B cell (primary cell): ENCODE results near the gene FAM81B. TPM values are rescaled to one million over a fixed set of nuclear protein-coding genes. Genes with fewer than 3 reads are reported as not detected.
"Not testable (repeated sequence)": the region's sequence is repeated elsewhere in the genome, so short reads cannot be mapped to it uniquely, and the experiment has no call there.

Experiments used
- ATAC-seq: fragments of 200-7000 bp; cut with Tn5 transposase; one replicate; pipeline ENCODE4 v1.10.0; 2021; ENCODE audit warnings: low read depth, mild to moderate bottlenecking, moderate number of reproducible peaks, moderate library complexity
- CTCF ChIA-PET: fragments of 350-600 bp; sonication (Branson Sonifier 250); formaldehyde crosslinking; loops from one replicate; lab custom pipeline; 2021; ENCODE audit warnings: antibody characterized with exemption, inconsistent platforms; lab: Charles Lee
- POLR2A ChIA-PET: fragments of 350-600 bp; sonication (Branson Sonifier 250); formaldehyde crosslinking; loops from one replicate; lab custom pipeline; 2021; ENCODE audit warnings: antibody characterized with exemption; lab: Charles Lee
- DNase-seq: peaks from one replicate; pipeline ENCODE4 v3.0.0; 2013
- H2AFZ ChIP-seq: 2 replicates; pipeline ENCODE4 v1.6.1; 2012; ENCODE audit warnings: mild to moderate bottlenecking, low read depth, low read length; ENCODE audit not compliant: insufficient read depth, poor library complexity, severe bottlenecking
- H3K27ac ChIP-seq, 2 donors: 1 replicate in 1 of 2; 2 replicates in 1 of 2; pipeline ENCODE4 v1.5.1; 2012 to 2013; ENCODE audit warnings: low read length in 2 of 2, mild to moderate bottlenecking in 2 of 2, moderate library complexity in 1 of 2
- H3K27me3 ChIP-seq, 4 experiments: fragments of 200-600 bp in 1 of 4; sonication (generic) in 1 of 4; replicated peaks in 1 of 4; 1 replicate in 2 of 4; 2 replicates in 2 of 4; pipeline versions ENCODE4 v1.6.1 to v1.7.0; 2013 to 2016; ENCODE audit warnings: low read length in 3 of 4, mild to moderate bottlenecking in 2 of 4, mixed read lengths in 1 of 4, moderate library complexity in 1 of 4; ENCODE audit not compliant: insufficient read depth in 4 of 4, control insufficient read depth in 3 of 4; ENCODE audit errors: control extremely low read depth in 1 of 4
- H3K36me3 ChIP-seq, 2 experiments: replicated peaks in 1 of 2; 1 replicate in 1 of 2; 2 replicates in 1 of 2; pipeline versions ENCODE4 v1.6.1 to v1.7.1; 2013; ENCODE audit warnings: low read length in 1 of 2; ENCODE audit not compliant: insufficient read depth in 2 of 2, control insufficient read depth in 1 of 2; ENCODE audit errors: control extremely low read depth in 1 of 2, extremely low read depth in 1 of 2
- H3K4me1 ChIP-seq, 2 donors: fragments of 200-600 bp in 1 of 2; sonication (generic) in 1 of 2; 1 replicate in 1 of 2; 2 replicates in 1 of 2; pipeline versions ENCODE4 v1.5.1 to v1.6.1; 2013 to 2017; ENCODE audit warnings: low read length in 2 of 2; ENCODE audit not compliant: control insufficient read depth in 2 of 2, insufficient read depth in 2 of 2
- H3K4me2 ChIP-seq: replicated peaks from 2 replicates; pipeline ENCODE3; 2012; ENCODE audit warnings: mild to moderate bottlenecking, low read depth, low read length; ENCODE audit not compliant: poor library complexity, severe bottlenecking
- H3K4me3 ChIP-seq, 5 experiments: fragments of 200-600 bp in 1 of 5; sonication (generic) in 1 of 5; 1 replicate in 3 of 5; 2 replicates in 2 of 5; pipeline versions ENCODE4 v1.5.1 to v1.7.0; 2011 to 2016; ENCODE audit warnings: low read length in 4 of 5, mild to moderate bottlenecking in 4 of 5, low read depth in 2 of 5, control low read depth in 1 of 5, moderate library complexity in 1 of 5; ENCODE audit not compliant: insufficient read depth in 1 of 5; ENCODE audit errors: control extremely low read depth in 1 of 5, extremely low read depth in 1 of 5
- H3K79me2 ChIP-seq: fragments of 200-600 bp; sonication (generic); one replicate; pipeline ENCODE4 v1.6.0; 2016; ENCODE audit warnings: low read length; ENCODE audit not compliant: control insufficient read depth, insufficient read depth
- H3K9ac ChIP-seq: fragments of 200-600 bp; sonication (generic); 2 replicates; pipeline ENCODE4 v1.6.1; 2017; ENCODE audit warnings: mild to moderate bottlenecking, low read length, moderate library complexity
- H3K9me3 ChIP-seq, 3 donors: one replicate each; pipeline versions ENCODE4 v1.6.1 to v1.7.1; 2013; ENCODE audit warnings: low read length in 2 of 3; ENCODE audit not compliant: control insufficient read depth in 2 of 3, insufficient read depth in 1 of 3; ENCODE audit errors: control extremely low read depth in 1 of 3
- H4K20me1 ChIP-seq: 2 replicates; pipeline ENCODE4 v1.6.0; 2012; ENCODE audit warnings: mild to moderate bottlenecking, low read length; ENCODE audit not compliant: insufficient read depth, control insufficient read depth, poor library complexity, severe bottlenecking
- H3K27ac Mint-ChIP-seq: one replicate; pipeline ENCODE4 v1.8.0; 2021; ENCODE audit warnings: mixed read lengths
- H3K27me3 Mint-ChIP-seq: one replicate; pipeline ENCODE4 v1.8.0; 2021; ENCODE audit warnings: mixed read lengths
- H3K4me1 Mint-ChIP-seq: one replicate; pipeline ENCODE4 v1.8.0; 2021; ENCODE audit warnings: mixed read lengths
- H3K4me3 Mint-ChIP-seq: one replicate; pipeline ENCODE4 v1.8.0; 2021; ENCODE audit warnings: mixed read lengths
- H3K9me3 Mint-ChIP-seq: one replicate; pipeline ENCODE4 v1.8.0; 2022; ENCODE audit warnings: mixed read lengths; ENCODE audit not compliant: insufficient read depth
- CTCF ChIP-seq: fragments of 200-600 bp; IDR thresholded peaks from one replicate; pipeline ENCODE4 v1.8.0; 2022; ENCODE audit warnings: antibody characterized with exemption, mild to moderate bottlenecking
- EZH2 ChIP-seq: IDR thresholded peaks from 2 replicates; pipeline ENCODE4 v1.6.1; 2012; ENCODE audit warnings: borderline replicate concordance, low read depth, mild to moderate bottlenecking, moderate library complexity, low read length; ENCODE audit not compliant: insufficient read depth, poor library complexity, severe bottlenecking
- WGBS: methylation state at CpG from one replicate; pipeline ENCODE4 v1.1.5; 2013; ENCODE audit warnings: missing lambda C conversion rate; ENCODE audit not compliant: insufficient coverage; 5-methylcytosine and 5-hydroxymethylcytosine counted together
- intact Hi-C: fragments of 100-400 bp; cut with micrococcal nuclease; formaldehyde crosslinking; loops from one replicate; pipeline ENCODE4 v1.10.0; 2022
- polyA minus RNA-seq: library from RNA; depleted of rRNA, polyadenylated mRNA; stranded (reverse); fragments of >200 nt; gene quantifications from 2 replicates; pipeline ENCODE4 v1.2.3, GENCODE V29; 2012
- polyA plus RNA-seq: library from polyadenylated mRNA; depleted of rRNA; stranded (reverse); fragments of >200 nt; gene quantifications from 2 replicates; pipeline ENCODE4 v1.2.3, GENCODE V29; 2012
- total RNA-seq, 2 donors: library from RNA; stranded (reverse); fragments of 120-200 nt in 1 of 2; gene quantifications; 1 replicate in 1 of 2; 2 replicates in 1 of 2; pipeline versions ENCODE4 v1.2.3 to v1.2.4, GENCODE V29; 2013 to 2022

The FAM81B gene
- total RNA-seq (not detected in 2 replicates), polyA plus RNA-seq (not detected in 2 replicates), polyA minus RNA-seq (not detected in 2 replicates)
- total RNA-seq (2013): 0.89 TPM

DNA sequence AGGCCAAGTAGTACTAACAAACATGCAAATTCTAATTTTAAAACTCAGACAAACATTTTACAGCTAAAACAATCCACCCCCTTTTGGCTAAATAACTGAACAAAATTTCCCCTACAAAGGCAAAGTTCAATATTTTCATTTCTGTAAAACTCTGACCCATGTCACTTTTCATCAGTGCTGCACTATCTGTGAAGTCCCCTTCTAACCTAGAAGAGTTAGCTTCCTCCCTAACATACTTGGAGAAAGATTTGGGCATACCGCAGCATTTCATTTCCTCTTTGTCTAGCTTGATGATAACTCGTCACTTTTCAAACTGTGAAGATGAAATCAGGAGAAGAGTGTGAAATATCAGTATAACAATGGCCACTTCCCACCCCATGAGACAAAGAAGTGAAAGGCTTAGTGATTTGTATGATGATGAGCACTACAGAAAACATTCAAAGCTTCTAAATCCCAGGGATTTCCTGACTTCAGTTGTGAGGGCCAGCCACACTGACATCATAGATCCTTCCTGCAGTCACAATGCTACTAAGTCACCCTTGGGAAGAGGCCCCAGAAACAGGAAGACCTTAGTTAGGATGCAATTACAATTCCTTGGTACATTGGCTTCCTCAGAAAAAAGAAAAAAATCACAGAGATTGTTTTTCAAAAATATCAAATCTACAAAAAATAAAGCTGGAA, at the start of gene FAM81B:
Gene FAM81B (plus strand): TSS at position 555 of the 681 bp plus-strand sequence. CDS start 24 bp downstream, at position 579.
- ATAC-seq (no peak), DNase-seq (no peak)
- Histone ChIP-seq H3K4me3 (no peak within 1 kb of the TSS), H3K9ac (no peak within 1 kb of the TSS), H3K4me1 (no peaks in the 10 kb centered on the region), H3K79me2 (no peaks in the 10 kb centered on the region), H3K36me3 (no peaks in the 10 kb centered on the region), H3K27ac (no peak within 1 kb of the TSS), H4K20me1 (no peaks in the 10 kb centered on the region), H2AFZ (no peak within 1 kb of the TSS), H3K9me3 (no peaks in the 10 kb centered on the region), H3K27me3 (no peaks in the 10 kb centered on the region), H3K4me2 (no peak within 1 kb of the TSS)
- Mint-ChIP-seq H3K4me3 (no peak within 1 kb of the TSS), H3K27me3 (no peaks in the 10 kb centered on the region), H3K9me3 (peaks cover 3% of the 10 kb centered on the region), H3K4me1 (no peaks in the 10 kb centered on the region), H3K27ac (no peak within 1 kb of the TSS)
- ChIA-PET CTCF (no interaction called here), POLR2A (no interaction called here)
- no CpG with 5 or more reads among the region's 2 CpGs for WGBS
- TF ChIP-seq EZH2 (no peak), CTCF (no peak)
- intact Hi-C loops: no loop called here

DNA sequence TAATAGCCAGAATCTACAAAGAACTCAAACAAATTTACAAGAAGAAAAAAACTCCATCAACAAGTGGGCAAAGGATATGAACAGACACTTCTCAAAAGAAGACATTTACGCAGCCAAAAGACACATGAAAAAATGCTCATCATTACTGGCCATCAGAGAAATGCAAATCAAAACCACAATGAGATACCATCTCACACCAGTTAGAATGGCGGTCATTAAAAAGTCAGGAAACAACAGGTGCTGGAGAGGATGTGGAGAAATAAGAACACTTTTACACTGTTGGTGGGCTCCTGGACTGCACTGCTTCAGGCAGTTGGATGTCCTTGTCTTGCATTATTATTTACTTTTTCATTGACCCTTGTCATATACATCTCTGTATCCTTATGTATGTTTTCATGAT, 49.7 kb upstream of the FAM81B start:
- H2AFZ ChIP-seq, CTCF ChIA-PET, H3K4me3 ChIP-seq, POLR2A ChIA-PET, H4K20me1 ChIP-seq, H3K9me3 ChIP-seq, intact Hi-C loops, H3K4me3 Mint-ChIP-seq, H3K4me2 ChIP-seq, H3K27me3 ChIP-seq, H3K9ac ChIP-seq, H3K36me3 ChIP-seq, H3K4me1 Mint-ChIP-seq, H3K27ac ChIP-seq, H3K27me3 Mint-ChIP-seq, H3K9me3 Mint-ChIP-seq, H3K4me1 ChIP-seq, ATAC-seq, H3K27ac Mint-ChIP-seq, H3K79me2 ChIP-seq, DNase-seq: not testable (repeated sequence)
- no CpG with 5 or more reads among the region's 2 CpGs for WGBS
